Stimulated activated CD8-positive, alpha-beta memory T cell treated with anti-CD3 and anti-CD28 coated beads, Interleukin-15, amount 100 ng/mL, for 1 hour (primary cell): ENCODE results near the gene TPPP.
"Not testable (repeated sequence)": the region's sequence is repeated elsewhere in the genome, so short reads cannot be mapped to it uniquely, and the experiment has no call there.

Experiments
- DNase-seq: peaks from one replicate; pipeline ENCODE4 v3.0.0-alpha.2; 2020; ENCODE audit warnings: low read depth

Gene TPPP

DNA sequence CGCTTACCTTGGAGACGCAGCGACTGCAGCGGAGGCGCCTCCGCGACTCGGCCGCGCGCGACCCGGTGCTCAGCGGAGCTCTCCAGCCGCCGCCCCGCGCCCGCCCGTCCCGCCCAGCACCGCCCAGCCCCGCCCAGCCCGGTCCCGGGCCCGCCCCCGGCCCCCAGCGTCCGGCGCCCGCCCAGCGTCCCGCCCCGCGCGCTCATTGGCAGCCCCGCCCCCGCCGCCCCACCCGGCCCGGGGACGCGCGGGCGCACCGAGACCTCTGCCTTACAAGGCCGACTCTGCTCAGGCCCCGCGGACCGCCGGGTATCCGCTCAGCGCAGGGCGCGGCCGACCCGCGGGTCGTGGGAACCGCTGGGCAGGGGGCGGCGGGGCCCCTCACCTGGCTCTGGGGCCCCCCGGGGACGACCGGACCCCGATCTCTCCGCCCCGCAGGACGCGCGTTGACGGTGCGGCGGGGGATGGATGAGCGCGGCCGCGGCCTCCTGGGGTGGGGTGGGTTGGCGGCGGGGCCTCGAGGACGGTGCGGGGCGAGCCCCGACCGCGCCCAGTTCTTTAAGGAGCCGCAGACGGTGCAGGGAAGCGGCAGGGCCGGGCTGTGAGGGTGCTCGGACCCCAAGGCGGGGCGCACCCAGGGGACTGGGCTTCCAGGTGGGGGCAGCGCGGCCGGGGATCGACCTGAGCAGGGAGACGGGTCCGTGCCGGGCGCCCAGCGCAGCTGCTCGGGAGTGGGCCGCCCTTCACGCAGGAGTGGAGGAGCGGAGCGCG lies at the start of gene TPPP:
Gene TPPP (minus strand): TSS at position 82 of the 771 bp plus-strand sequence. CDS start 15,292 bp downstream, outside the sequence.
- DNase-seq: peak; percentile 55

DNA sequence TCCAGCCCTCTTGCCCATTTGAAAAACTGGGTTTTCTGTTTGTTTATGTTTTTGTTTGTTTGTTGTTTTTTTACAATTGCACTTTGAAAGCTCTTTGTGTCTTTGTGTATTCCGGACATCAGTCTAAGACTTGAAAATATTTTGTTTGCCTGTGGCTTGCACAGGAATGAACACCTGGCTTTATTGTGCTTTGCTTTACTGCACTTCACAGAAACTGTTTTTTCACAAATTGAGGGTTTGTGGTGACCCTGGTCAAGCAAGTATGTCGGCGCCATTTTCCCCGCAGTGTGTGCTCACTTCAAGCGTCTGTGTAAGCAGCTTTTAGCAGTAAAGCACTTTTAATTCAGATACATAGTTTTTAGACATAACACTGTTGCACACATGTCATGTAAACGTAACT lies 49.1 kb upstream of the TPPP start:
- DNase-seq: not testable (repeated sequence)

DNA sequence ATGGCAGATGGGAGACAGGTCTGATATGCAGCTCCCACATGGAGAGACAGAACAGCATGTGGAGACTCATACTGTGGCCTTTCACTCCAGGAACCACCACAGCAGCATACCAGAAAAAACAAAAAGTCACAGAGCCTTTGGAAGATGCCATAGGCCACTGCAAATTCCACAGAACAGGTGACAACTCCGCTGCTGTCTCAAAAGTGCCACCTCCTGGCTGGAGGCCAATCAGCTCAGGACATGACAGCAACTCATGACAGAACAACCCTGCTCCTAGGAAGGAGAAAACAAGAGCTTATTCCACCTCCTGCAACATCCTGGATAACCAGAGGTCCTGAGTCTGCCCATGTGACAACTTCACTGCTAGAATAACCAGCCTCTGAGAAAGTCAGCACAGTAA lies 41.0 kb upstream of the TPPP start:
- not testable (repeated sequence) for DNase-seq

DNA sequence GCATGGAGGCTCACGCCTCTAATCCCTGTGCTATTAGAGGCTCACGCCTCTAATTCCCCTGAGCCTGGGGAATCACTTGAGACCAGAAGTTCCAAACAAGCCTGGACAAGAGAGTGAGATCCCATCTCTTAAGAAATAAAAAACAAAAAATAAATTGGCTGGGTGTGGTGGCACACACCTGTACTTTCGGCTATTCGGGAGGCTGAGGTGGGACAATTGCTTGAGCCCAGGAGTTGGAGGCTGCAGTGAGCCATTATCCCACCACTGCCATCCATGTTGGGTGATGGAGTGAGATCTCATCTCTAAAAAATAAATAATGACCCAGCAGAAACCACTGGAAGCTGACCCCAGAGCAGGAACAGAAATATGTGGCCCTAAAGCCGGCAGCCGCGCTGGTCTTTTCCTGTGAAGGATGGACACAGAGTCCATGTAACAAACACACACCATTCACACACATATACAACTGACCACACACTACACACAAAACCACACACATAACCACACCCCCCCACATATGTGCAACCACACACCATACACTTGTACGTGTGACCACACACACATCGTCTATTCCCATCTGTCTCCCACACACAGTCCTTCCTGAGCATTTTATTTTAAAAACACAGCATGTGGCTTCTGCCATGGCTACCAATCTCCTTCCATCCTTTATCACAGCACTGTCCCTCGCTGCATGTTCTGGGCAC lies 39.8 kb upstream of the TPPP start:
- not testable (repeated sequence) for DNase-seq

DNA sequence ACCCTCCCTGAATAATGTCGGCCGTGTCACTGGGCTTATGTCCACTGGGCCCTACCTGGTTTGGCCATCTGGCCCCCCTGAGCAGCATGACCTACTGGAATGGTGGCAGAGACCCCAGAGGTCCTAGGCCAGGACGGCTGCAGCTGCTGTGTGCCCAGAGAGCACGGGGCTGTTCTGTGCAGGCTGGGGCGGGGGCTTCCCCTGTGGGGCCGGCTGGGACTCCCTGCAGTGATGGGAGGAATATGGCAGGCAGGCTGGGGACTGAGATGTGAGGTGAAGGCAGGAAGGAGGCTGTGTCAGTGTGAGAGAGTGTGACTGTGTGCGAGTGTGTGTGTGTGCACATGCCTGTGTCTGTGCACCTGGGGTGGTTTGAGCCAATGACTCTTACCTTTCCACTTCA lies 36.1 kb upstream of the TPPP start:
- not testable (repeated sequence) for DNase-seq

DNA sequence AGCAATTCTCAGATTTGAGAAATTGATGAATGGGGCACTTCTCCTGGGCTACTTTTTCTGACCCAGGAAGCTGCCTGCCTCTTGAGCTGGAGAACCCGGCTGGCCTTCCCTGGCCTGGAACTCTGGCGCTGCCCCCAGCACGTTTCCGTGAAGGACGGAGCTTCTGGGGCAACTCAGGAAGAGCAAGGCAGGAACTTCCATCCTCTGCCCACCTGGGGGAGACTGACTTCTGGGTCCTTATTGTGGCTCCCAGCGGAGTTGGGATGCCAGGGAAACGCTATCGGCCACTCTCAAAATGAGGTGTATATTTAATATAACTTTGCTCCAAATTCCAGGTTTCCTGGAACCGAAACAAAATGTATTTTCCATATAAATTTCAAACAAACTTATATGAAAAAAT lies 33.9 kb upstream of the TPPP start:
- not testable (repeated sequence) for DNase-seq

DNA sequence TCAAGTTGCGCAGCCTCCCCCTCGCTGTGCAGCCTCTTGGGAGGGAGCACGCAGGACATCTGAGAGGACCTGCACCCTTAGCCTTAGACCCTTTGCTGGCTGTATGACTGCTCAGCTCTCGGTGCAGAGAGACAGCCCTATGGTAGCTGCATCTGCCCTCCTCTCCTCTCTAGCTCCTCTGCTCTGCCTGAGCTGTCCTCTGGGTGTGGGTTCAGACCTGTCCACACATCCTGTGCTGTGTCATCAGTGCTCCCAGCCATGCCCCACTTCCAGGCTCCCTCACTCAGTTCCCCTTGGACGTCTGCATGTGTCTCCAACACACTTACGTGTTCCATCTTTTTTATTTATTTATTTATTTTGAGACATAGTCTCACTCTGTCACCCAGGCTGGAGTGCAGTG lies 30.7 kb upstream of the TPPP start:
- not testable (repeated sequence) for DNase-seq

DNA sequence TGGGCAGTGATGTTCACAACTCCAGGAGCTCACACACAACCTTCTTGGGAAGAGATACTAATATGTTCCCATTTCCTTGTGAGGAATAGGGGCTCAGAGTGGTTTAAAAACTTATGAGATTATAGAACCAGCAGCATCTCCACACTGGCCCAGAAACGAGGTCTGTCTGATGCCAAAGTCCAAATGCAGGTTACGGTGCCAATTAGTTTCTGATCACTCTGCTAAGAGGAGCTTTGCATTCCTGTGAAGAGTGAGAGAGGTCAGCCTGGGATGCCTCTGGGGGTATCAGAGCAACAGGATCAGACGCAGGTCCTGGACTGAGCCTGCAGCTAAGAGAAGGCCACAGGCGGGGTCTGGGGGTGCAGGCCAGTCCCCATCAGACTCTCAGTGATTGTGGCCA lies 30.2 kb upstream of the TPPP start:
- DNase-seq: not testable (repeated sequence)

DNA sequence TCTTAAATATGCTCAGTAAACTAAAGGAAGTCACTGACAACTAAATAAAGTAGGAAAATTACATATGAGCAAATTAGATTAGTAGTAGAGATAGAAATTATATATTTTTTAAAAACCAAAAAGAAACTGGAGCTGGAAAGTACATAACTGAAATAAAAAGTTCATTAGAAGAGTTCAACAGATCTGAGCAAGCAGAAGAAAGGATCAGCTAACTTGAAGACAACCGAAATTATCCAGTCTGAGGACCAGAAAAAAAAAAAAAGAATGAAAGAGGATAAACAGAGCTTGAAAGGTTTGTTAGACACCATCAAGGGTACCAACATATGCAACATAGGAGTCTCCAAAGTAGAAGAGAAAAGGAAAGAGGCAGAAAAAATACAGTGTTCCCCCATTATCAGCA lies 26.2 kb upstream of the TPPP start:
- not testable (repeated sequence) for DNase-seq

DNA sequence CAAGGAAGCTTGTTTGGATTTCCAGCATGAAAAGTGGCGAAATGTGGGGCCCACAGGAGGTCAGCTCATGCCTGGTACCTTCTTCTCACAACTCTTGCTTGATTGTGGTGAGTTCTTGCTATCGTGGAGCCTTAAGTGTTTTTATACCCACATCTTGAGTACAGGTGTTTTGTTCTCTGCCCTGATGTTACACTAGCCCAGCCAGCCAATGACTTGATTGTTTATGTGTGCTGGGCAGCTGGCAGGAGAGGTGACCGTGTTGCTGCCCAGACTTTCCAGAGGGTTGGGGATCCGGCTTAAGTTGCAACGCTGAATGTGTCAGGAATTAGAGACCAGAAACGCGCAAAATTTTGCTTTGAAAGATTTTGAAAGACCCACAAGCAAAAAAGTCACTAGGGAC lies 24.0 kb upstream of the TPPP start:
- no peak for DNase-seq

DNA sequence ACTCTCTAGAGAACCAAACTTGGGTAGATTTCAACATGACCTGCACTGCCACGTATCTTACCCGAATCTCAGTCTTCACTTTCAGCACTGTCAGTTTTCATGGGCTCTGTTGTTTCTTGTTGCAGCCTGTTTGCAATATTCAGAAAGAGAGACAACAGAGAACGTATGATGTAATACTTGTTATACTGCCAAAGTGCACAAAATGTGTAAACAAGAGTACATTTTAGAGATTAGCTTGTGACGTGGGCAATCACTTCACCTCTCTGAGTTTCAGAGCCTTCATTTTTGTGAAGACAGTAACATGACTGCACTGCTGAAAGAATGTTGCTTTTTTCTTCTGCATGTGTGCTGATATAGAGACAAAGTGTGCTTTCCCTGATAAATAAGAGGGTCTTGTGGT lies 23.6 kb upstream of the TPPP start:
- not testable (repeated sequence) for DNase-seq

DNA sequence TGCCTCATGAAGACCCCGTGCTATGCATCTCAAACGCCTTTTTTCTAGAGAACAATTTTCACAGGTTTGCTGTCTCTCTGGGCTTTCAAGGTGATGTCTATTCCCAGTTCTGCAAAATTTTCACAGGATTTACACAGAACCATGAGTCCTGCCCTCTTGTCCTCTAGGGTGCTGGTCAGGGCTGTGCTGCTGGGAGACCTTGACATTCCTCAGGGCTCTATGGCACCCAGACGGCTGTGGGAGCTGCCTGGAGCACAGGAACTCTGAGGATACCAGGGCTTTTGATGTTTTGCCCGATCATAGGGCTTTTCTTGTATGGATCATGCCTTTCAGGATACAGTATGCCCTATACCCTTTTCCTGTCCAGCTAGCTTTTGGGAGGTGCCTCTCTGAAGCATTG lies 22.5 kb upstream of the TPPP start:
- not testable (repeated sequence) for DNase-seq

DNA sequence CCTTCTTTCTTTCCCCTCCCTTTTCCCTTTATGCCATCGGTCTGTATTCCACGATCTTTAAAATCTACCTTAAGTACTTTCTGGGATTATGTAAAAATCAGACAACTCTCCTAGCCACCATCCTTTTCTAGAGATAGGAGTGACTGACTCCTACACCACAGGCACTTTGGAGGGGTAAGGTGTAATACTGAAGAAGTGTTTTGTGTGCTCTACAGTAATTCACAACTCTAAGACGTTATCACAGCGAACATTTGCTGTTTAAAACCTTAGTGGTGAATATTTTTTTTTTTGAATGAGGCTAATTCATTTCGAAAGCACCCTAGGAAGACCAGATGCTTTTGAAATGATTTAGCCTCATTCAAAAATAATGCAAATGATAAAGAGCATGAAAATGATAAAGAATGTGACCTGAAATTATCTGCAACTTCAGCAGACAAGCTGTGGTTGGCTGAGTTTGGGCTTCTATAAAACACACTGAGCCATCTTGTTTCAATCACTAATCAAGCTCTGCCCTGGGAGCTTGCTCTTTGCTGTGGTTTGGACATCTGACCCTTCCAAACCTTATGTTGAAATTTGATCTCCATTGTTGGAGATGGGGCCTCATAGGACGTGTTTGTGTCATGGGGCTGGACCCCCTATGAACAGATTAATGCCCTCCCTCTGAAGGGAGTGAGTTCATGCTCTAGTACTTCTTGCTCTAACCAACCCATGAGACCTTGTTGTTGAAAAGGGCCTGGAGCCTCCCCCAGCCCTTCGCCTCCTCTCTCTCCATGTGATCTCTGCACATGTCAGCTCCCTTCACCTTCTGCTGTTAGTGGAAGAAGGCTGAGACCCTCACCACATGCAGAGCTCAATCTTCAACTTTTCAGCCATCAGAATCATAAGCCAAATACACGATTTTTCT lies 21.3 kb upstream of the TPPP start:
- DNase-seq: not testable (repeated sequence)

DNA sequence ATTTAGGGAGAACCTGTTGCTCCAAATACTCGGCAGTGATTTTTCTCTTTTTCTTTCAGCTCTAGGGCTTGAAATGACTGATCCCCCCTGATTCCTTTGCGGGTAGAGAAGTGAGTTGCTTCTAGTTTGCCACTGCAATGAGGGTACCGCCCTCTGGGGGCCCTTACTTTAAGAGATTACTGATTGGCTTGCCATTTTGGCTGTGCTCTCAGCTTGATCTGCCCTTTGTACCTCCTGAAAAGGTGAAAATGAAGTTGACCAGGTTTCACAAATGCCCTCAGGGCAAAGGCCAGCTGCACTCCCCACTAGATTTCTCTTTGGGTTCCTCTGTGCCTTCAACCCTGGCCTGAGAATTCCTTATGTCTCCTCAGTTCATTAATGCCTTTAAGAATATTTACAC lies 20.5 kb upstream of the TPPP start:
- not testable (repeated sequence) for DNase-seq

DNA sequence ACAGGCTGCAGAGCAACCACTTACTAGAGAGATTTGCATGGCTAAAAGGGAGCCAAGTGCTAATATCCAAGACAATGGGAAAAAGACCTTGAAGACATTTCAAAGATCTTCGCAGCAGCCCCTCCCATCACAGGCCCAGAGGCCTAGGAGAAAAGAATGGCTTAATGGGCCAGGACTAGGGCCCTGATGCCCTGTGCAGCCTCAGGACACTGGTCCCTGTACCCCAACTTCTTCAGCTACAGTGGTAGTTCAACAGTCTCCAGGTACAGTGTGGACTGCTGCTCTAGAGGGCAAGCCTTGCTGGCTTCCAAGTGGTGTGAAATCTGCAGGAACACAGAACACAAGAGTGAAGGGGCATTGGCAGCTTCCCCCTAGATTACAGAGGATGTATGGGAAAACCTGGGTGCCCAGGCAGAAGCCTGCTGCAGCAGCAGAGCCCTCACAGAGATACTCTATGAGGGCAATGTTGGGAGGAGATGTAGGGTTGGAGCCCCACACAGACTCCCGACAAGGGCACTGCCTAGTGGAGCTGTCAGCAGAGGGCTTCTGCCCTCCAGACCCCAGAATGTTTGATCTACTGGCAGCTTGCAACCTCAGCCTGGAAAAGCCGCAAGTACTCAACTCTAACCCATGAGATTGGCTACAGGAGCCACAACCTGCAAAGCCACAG lies 15.8 kb upstream of the TPPP start:
- not testable (repeated sequence) for DNase-seq

DNA sequence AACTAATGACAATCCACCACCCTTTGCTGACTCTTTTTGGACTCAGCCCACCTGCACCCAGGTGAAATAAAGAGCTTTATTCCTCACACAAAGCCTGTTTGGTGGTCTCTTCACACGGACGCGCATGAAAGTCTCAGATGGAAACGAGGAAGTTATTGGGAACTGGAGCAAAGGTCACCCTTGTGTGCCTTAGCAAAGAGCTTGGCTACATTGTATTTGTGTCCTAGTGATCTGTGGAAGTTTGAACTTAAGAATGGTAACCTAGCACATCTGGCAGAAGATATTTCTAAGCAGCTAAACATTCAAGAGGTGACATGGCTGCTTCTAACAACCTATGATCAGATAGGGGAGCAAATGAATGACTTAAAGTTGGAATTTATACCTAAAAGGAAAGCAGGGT lies 15.2 kb upstream of the TPPP start:
- not testable (repeated sequence) for DNase-seq

DNA sequence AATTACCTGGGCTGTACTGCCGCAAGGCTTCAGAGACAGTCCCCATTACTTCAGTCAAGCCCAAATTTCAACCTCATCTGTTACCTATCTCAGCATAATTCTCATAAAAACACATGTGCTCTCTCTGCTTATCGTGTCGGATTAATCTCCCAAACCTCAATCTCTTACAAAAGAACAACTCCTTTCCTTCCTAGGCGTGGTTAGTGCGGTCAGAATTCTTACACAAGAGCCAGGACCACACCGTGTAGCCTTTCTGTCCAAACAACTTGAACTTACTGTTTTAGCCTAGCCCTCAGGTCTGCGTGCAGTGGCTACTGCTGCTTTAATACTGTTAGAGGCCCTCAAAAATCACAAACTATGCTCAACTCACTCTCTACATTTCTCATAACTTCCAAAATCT lies 13.0 kb upstream of the TPPP start:
- DNase-seq: not testable (repeated sequence)

DNA sequence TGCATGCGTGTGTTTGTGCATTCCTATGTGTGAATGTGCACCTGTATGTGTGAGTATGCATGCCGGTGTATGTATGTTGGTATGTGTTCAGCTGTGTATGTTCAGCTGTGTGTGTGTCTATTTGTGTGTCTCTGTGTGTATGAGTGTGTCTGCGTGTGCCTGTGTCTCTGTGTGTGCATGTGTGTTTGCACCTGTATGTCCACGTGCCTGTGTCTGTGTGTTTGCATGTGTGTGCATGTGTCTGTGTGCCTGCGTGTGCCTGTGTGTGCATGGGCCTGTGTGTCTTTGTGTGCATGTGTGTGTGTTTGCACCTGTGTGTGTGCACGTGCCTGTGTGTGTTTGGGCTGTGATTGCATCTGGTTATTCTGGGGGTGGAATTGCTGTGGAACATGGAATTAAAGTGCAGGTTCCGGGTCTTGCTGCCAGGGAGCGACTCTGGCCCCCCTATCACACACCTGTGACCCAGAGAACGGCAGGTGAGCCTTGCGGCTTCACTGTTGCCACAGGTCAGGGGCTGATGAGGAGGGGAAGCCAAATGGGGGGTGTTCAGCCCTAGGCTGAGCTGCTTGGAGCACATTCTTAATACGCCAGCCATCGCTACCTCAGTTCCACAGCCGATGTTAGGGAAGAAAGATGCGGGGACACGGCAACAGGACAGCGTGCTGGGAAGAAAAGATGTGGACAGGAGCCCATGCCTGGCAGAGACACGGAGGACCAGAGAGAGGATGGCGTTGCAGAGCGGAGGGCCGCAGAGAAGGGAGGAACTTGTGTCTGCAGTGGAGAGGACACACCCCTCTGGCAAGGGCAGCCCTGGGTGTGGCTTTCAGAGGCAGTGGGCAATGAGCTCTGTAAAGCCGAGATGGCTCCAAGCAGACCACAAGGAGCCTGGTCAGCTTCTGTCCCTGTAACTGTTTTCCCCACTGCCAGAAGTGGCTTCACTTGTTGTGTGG lies 3.9 kb upstream of the TPPP start:
- not testable (repeated sequence) for DNase-seq

DNA sequence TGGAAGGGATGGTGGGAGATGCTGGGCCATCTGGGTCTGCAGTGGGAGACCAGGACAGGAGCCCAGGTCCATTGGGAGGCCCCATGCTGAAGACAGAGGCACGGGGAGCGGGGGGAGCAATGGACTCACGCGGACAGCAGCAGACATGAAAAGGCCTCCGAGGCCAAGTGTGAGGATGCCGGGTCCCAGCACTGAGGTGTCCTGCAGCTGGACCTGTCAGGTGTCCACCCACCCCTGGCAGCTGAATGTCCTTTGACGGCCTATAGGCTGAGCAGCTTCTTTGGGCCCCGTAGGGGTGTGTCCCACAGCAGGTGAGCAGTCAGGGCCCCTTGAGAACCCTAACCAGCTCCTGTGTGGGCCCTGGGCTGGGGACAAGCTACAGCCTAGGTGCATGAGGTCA lies 3.0 kb upstream of the TPPP start:
- DNase-seq: not testable (repeated sequence)

DNA sequence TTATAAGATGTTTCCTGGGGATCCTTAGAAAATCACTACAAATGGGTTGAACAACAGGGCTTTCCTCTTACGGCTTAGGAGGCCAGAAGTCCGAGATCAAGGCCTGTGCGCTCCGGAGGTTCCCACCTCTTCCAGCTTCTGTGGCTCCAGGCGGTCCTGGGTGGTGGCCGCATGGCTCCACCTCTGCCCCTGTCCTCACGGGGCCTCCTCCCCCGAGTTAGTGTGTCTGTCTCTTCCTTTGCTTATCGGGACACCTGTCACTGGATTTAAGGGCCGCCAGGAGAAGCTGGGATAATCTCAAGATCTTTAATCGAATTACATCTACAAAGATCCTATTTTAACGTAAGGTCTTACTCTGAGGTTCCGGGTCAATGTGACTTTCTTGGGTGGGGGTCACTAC lies 2.3 kb upstream of the TPPP start:
- not testable (repeated sequence) for DNase-seq

DNA sequence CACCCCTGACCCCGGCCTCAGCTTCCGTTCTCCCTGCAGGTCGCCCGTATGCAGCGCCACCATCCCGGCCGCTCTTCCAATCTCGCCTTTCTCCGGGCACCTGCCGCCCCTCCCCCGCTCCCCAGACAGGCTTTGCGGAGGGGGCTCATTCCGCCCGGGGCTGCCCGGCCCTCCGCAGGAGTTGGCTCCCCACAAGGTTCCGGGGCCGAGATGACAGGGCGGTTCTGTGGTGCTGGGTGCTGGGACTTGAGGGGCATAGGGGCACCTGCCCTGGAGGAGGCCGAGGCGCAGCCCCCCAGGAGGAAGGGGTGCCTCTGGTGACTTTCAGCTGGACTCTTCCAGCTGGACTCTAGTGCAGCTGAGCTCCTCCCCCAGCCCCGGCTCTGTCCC lies 885 bp upstream of the TPPP start:
- not testable (repeated sequence) for DNase-seq
